GM18502 (cell line): ENCODE results near the gene RNF213.

ENCODE experiments used
- ATAC-seq: cut with Tn5 transposase; IDR thresholded peaks from one replicate; pipeline ENCODE4 v1.9.1; 2021; ENCODE audit warnings: mild to moderate bottlenecking; ENCODE audit not compliant: unreplicated experiment, poor library complexity

Gene RNF213

GRCh38 chr17:80345841-80346497 is 85.3 kb downstream of the RNF213 start:
- ATAC-seq, result no peak

GRCh38 chr17:80346498-80347275 is 86.0 kb downstream of the RNF213 start:
- no peak for ATAC-seq

GRCh38 chr17:80347536-80347935 is 86.9 kb downstream of the RNF213 start:
- no peak for ATAC-seq

- ATAC-seq, result no peak
These were observed 87.3 kb downstream of the RNF213 start for GRCh38 chr17:80347948-80348351.

- ATAC-seq, result no peak
These were observed 88.0 kb downstream of the RNF213 start for GRCh38 chr17:80348551-80349150.

GRCh38 chr17:80349151-80349651 is 88.5 kb downstream of the RNF213 start:
- ATAC-seq, result no peak

- no peak for ATAC-seq
These were observed 89.1 kb downstream of the RNF213 start for GRCh38 chr17:80349751-80350150.

GRCh38 chr17:80352216-80352895 is 91.7 kb downstream of the RNF213 start:
- ATAC-seq, result no peak

- no peak for ATAC-seq
These were observed 92.5 kb downstream of the RNF213 start for GRCh38 chr17:80352991-80353665.

GRCh38 chr17:80353718-80354275 is 93.1 kb downstream of the RNF213 start:
- ATAC-seq, result no peak

GRCh38 chr17:80354336-80354735 is 93.7 kb downstream of the RNF213 start:
- no peak for ATAC-seq

GRCh38 chr17:80356231-80356856 is 95.7 kb downstream of the RNF213 start:
- ATAC-seq, result no peak

- no peak for ATAC-seq
These were observed 97.5 kb downstream of the RNF213 start for GRCh38 chr17:80358131-80358530.

- no peak for ATAC-seq
These were observed 98.2 kb downstream of the RNF213 start for GRCh38 chr17:80358861-80359260.

- ATAC-seq, result no peak
These were observed 98.9 kb downstream of the RNF213 start for GRCh38 chr17:80359422-80360110.

GRCh38 chr17:80360396-80360795 is 99.7 kb downstream of the RNF213 start:
- no peak for ATAC-seq

GRCh38 chr17:80361495-80362220 is 101.0 kb downstream of the RNF213 start:
- no peak for ATAC-seq

GRCh38 chr17:80362428-80363119 is 101.9 kb downstream of the RNF213 start:
- no peak for ATAC-seq
